K562 (cell line): ENCODE results near the gene MAPT. TPM values are rescaled to one million over a fixed set of nuclear protein-coding genes. Genes with fewer than 3 reads are reported as not detected.

Source experiments
- ATAC-seq: fragments of 200-7000 bp; cut with Tn5 transposase; 3 replicates; pipeline ENCODE4 v1.9.1; 2020; ENCODE audit warnings: moderate library complexity
- BruUV-seq: library from RNA; stranded (reverse); fragments of 400-500 nt; replicated peaks from 2 replicates; lab custom pipeline; 2021; lab: Mats Ljungman, UMichigan
- CTCF ChIA-PET: fragments of 300-600 bp; formaldehyde crosslinking; extraction: SDS; loops from one replicate; lab custom pipeline; 2021; ENCODE audit warnings: low intra/inter-chr PET ratio; lab: Yijun Ruan, JAX
- POLR2A ChIA-PET: fragments of 300-600, 350-650 bp; sonication (Branson Sonifier 250); formaldehyde crosslinking; extraction: SDS; loops from one replicate; lab custom pipeline; 2021; ENCODE audit warnings: antibody characterized with exemption, inconsistent platforms; lab: Yijun Ruan, JAX
- DNase-seq, 4 experiments: peaks; one replicate each; pipeline versions ENCODE4 v3.0.0 to v3.0.0-alpha.2; 2011 to 2018; ENCODE audit warnings: low spot score in 3 of 4, mixed read lengths in 3 of 4; ENCODE audit errors: extremely low read depth in 1 of 4
- FAIRE-seq: peaks from 2 replicates; lab custom pipeline; 2011; peaks lifted over from hg19 to GRCh38; lab: Jason Lieb, UNC
- H2AFZ ChIP-seq: 2 replicates; pipeline ENCODE4 v1.6.0; 2011; ENCODE audit warnings: low read depth, low read length, control low read depth, inconsistent platforms
- H3K27ac ChIP-seq: fragments of 200-600 bp; 3 replicates; pipeline ENCODE4 v1.8.0; 2011; ENCODE audit warnings: low read depth, mild to moderate bottlenecking, control low read depth, inconsistent platforms, low read length, moderate library complexity, mixed read lengths; ENCODE audit errors: extremely low read depth
- H3K27me3 ChIP-seq, 2 experiments: fragments of 300-600 bp in 1 of 2; 2 replicates in 1 of 2; 3 replicates in 1 of 2; pipeline versions ENCODE4 v1.6.0 to v1.8.0; 2011; ENCODE audit warnings: inconsistent platforms in 2 of 2, low read length in 2 of 2, mild to moderate bottlenecking in 1 of 2, mixed read lengths in 1 of 2, moderate library complexity in 1 of 2; ENCODE audit not compliant: control insufficient read depth in 2 of 2, insufficient read depth in 2 of 2
- H3K36me3 ChIP-seq: fragments of 300-600 bp; 3 replicates; pipeline ENCODE4 v1.8.0; 2011; ENCODE audit warnings: mild to moderate bottlenecking, low read length, inconsistent platforms; ENCODE audit not compliant: control insufficient read depth, insufficient read depth
- H3K4me1 ChIP-seq, 2 experiments: fragments of 200-600 bp in 1 of 2; replicated peaks in 1 of 2; 2 replicates in 1 of 2; 3 replicates in 1 of 2; pipeline versions ENCODE4 v1.5.1 to v1.8.0; 2011; ENCODE audit warnings: inconsistent platforms in 2 of 2, low read length in 2 of 2, mild to moderate bottlenecking in 1 of 2, mixed read lengths in 1 of 2, moderate library complexity in 1 of 2; ENCODE audit not compliant: control insufficient read depth in 2 of 2, insufficient read depth in 2 of 2
- H3K4me2 ChIP-seq: 2 replicates; pipeline ENCODE4 v1.6.1; 2011; ENCODE audit warnings: low read length, control low read depth, inconsistent platforms, mixed read lengths; ENCODE audit not compliant: insufficient read depth
- H3K4me3 ChIP-seq: fragments of 200-600 bp; sonication (generic), shearing (Covaris generic); 2 replicates; pipeline ENCODE4 v1.5.1; 2016; ENCODE audit warnings: control low read depth, inconsistent platforms
- H3K79me2 ChIP-seq: fragments of 200-600 bp; 3 replicates; pipeline ENCODE4 v1.8.0; 2011; ENCODE audit warnings: low read length, inconsistent platforms; ENCODE audit not compliant: control insufficient read depth, insufficient read depth
- H3K9ac ChIP-seq, 2 experiments: 2 replicates each; pipeline versions ENCODE4 v1.6.0 to v1.6.1; 2011; ENCODE audit warnings: low read depth in 2 of 2, low read length in 2 of 2, control low read depth in 1 of 2, inconsistent platforms in 1 of 2, mild to moderate bottlenecking in 1 of 2, mixed read lengths in 1 of 2; ENCODE audit not compliant: insufficient read depth in 1 of 2
- H3K9me1 ChIP-seq: one replicate; pipeline ENCODE4 v1.6.0; 2011; ENCODE audit warnings: inconsistent platforms, mild to moderate bottlenecking, low read length, moderate library complexity; ENCODE audit not compliant: control insufficient read depth, insufficient read depth
- H3K9me3 ChIP-seq: replicated peaks from 2 replicates; pipeline ENCODE4 v1.5.1; 2011; ENCODE audit warnings: low read depth, low read length, inconsistent platforms; ENCODE audit not compliant: control insufficient read depth, insufficient read depth
- H4K20me1 ChIP-seq: replicated peaks from 2 replicates; pipeline ENCODE4 v1.6.1; 2011; ENCODE audit warnings: low read length, inconsistent platforms, mixed read lengths; ENCODE audit not compliant: control insufficient read depth, insufficient read depth
- ZKSCAN8 ChIP-seq: fragments of 200-800 bp; sonication (Bioruptor generic); IDR thresholded peaks from 2 replicates; pipeline ENCODE4 v1.6.1; 2016; ENCODE audit warnings: missing genetic modification characterization, missing compliant biosample characterization
- ZNF12 ChIP-seq: sonication (generic); formaldehyde crosslinking; IDR thresholded peaks from 2 replicates; pipeline ENCODE4 v1.4.0; 2020; ENCODE audit warnings: mild to moderate bottlenecking, missing genetic modification reagents
- WGBS: fragments of 100-300 bp; shearing (Covaris generic); methylation state at CpG from one replicate; pipeline ENCODE4 v1.1.6; 2016; ENCODE audit warnings: low coverage, mixed read lengths; ENCODE audit not compliant: insufficient coverage; ENCODE audit errors: missing lambda C conversion rate; 5-methylcytosine and 5-hydroxymethylcytosine counted together
- in situ Hi-C: fragments of 300-500 bp; cut with MboI; formaldehyde crosslinking; loops from 4 replicates; pipeline ENCODE4 v1.15.0; 2018; ENCODE audit warnings: inconsistent platforms, mixed read lengths
- intact Hi-C: fragments of 100-400 bp; cut with micrococcal nuclease; formaldehyde crosslinking; loops from 2 replicates; pipeline ENCODE4 v1.14.2; 2022
- polyA plus RNA-seq, 8 experiments: library from polyadenylated mRNA; depleted of rRNA in 4 of 8; stranded (reverse) in 5 of 8; unstranded in 3 of 8; fragments of >200 nt; fragmentation: Nextera tagmentation in 2 of 8; fragmentation: Illumina TruSeq in 1 of 8; extraction: Ambion mirVana in 2 of 8; extraction: Trizol in 1 of 8; gene quantifications; 2 replicates each; pipeline versions ENCODE4 v1.2.1 to v1.2.3, GENCODE V29; 2011 to 2014; ENCODE audit warnings: inconsistent platforms in 1 of 8, missing spikeins in 1 of 8
- total RNA-seq, 7 experiments: library from RNA; depleted of rRNA in 6 of 7; stranded (reverse); fragments of >200 nt in 6 of 7; fragmentation: Illumina TruSeq in 2 of 7; extraction: Trizol in 2 of 7; gene quantifications; 2 replicates each; pipeline versions ENCODE4 v1.2.1 to v1.2.3, GENCODE V29; 2011 to 2021; ENCODE audit warnings: low replicate concordance in 1 of 7
- TF ChIP-seq, protein P1 (sequence below), 2 experiments: fragments of 450-650 bp in 1 of 2; sonication (generic) in 1 of 2; formaldehyde crosslinking in 1 of 2; IDR thresholded peaks in 1 of 2; conservative IDR thresholded peaks in 1 of 2; 2 replicates each; pipeline versions ENCODE4 v1.6.1 to v1.8.1; 2016 to 2023; ENCODE audit warnings: mild to moderate bottlenecking in 2 of 2, moderate library complexity in 2 of 2, inconsistent platforms in 1 of 2, missing genetic modification reagents in 1 of 2

The MAPT gene
- total and polyA plus RNA-seq, 9 of the 15 experiments (the other 6 are each of a cell fraction or from before 2014, with no cell fraction given): 0.04 to 1.1 (median 0.36) TPM

DNA sequence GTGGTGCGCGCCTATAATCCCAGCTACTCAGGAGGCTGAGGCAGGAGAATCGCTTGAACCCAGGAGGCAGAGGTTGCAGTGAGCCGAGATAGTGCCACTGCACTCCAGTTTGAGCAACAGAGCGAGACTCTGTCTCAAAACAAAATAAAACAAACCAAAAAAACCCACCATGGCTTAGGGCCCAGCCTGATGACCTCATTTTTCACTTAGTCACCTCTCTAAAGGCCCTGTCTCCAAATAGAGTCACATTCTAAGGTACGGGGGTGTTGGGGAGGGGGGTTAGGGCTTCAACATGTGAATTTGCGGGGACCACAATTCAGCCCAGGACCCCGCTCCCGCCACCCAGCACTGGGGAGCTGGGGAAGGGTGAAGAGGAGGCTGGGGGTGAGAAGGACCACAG is 103.3 kb downstream of the MAPT start:
- H3K4me3 ChIP-seq: no peak overlapping the region
- POLR2A ChIA-PET: no interaction called here
- no peak for FAIRE-seq
- H3K36me3 ChIP-seq: no peaks in the 10 kb centered on the region
- intact Hi-C loops: no loop called here
- no peak for DNase-seq
- ATAC-seq: no peak
- no peak overlapping the region; the same call in 1 of the 2 replicates for H2AFZ ChIP-seq
- in situ Hi-C loops: loop anchor here (25.0 kb wide), 1 partner anchor 840 kb away; no protein-coding TSS in a partner anchor
- CTCF ChIA-PET: no interaction called here
- H3K4me1 ChIP-seq: peaks cover 0 to 18% of the 10 kb centered on the region in 2 experiments; a peak in 2 of 5 replicates
- TF ChIP-seq, protein P1, sequence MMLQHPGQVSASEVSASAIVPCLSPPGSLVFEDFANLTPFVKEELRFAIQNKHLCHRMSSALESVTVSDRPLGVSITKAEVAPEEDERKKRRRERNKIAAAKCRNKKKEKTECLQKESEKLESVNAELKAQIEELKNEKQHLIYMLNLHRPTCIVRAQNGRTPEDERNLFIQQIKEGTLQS (IDR thresholded peaks at IDR 0.05): peak; percentile 75
- TF ChIP-seq, protein P1 (CRISPR knock-in tag; conservative IDR thresholded peaks at IDR 0.05): no peak
- TF ChIP-seq ZNF12 (CRISPR knock-in tag) (no peak), ZKSCAN8 (no peak)
- no TSS peak for BruUV-seq
- H3K4me2 ChIP-seq: no peak overlapping the region
- H3K27me3 ChIP-seq: no peaks in the 10 kb centered on the region
- H3K9me1 ChIP-seq: no peaks in the 10 kb centered on the region
- no peaks in the 10 kb centered on the region for H3K9me3 ChIP-seq
- no peak overlapping the region for H3K27ac ChIP-seq
- no peak overlapping the region; a peak in 1 of 4 replicates for H3K9ac ChIP-seq
- no peaks in the 10 kb centered on the region for H3K79me2 ChIP-seq
- H4K20me1 ChIP-seq: no peaks in the 10 kb centered on the region
- 68% methylated on average over 9 of the region's 9 CpGs for WGBS
